Colonic mucosa (tissue), 4 donors: ENCODE measurements around the gene JPH3. TPM values are rescaled to one million over a fixed set of nuclear protein-coding genes. Genes with fewer than 3 reads are reported as not detected.
A peak's percentile ranks its signal among the peaks of the same experiment; 100 is the strongest.

Experiments used
- DNase-seq: peaks from one replicate; pipeline ENCODE4 v3.0.0-alpha.2; 2020
- H3K27ac ChIP-seq: fragments of 200-600 bp; one replicate; pipeline ENCODE4 v1.8.0; 2021
- H3K27me3 ChIP-seq: fragments of 200-600 bp; one replicate; pipeline ENCODE4 v1.8.0; 2021
- H3K36me3 ChIP-seq: fragments of 200-600 bp; one replicate; pipeline ENCODE4 v1.8.0; 2021
- H3K4me1 ChIP-seq: fragments of 200-600 bp; one replicate; pipeline ENCODE4 v1.8.0; 2021; ENCODE audit warnings: mild to moderate bottlenecking
- H3K4me3 ChIP-seq: fragments of 200-600 bp; one replicate; pipeline ENCODE4 v1.8.0; 2021
- H3K9ac ChIP-seq, 2 donors: one replicate each; pipeline ENCODE4 v1.7.0; 2013; ENCODE audit warnings: control low read depth in 2 of 2, low read depth in 2 of 2, low read length in 2 of 2
- H3K9me3 ChIP-seq: fragments of 200-600 bp; one replicate; pipeline ENCODE4 v1.8.0; 2021
- intact Hi-C: fragments of 100-400 bp; cut with DNase I; formaldehyde crosslinking; loops from one replicate; pipeline ENCODE4 v1.14.1; 2022
- total RNA-seq, 2 donors: library from RNA; stranded (reverse); fragmentation: NEBNext Ultra II Directional in 1 of 2; extraction: Animal tissue kit (Norgen Biotek cat#: 25700) in 1 of 2; gene quantifications; one replicate each; pipeline ENCODE4 v1.2.1, GENCODE V29; 2021
- TF ChIP-seq, protein P1 (sequence below): fragments of 200-600 bp; IDR thresholded peaks from one replicate; pipeline ENCODE4 v1.8.0; 2022; ENCODE audit warnings: antibody characterized with exemption, mild to moderate bottlenecking
- donor health status: healthy.
- donor health status: DM: no; HTN: no; CAD: no.
- donor health status: DM: no; HTN: no; CAD: no.

The JPH3 gene
- under 1 TPM; 0.15 to 0.42 TPM for total RNA-seq

DNA sequence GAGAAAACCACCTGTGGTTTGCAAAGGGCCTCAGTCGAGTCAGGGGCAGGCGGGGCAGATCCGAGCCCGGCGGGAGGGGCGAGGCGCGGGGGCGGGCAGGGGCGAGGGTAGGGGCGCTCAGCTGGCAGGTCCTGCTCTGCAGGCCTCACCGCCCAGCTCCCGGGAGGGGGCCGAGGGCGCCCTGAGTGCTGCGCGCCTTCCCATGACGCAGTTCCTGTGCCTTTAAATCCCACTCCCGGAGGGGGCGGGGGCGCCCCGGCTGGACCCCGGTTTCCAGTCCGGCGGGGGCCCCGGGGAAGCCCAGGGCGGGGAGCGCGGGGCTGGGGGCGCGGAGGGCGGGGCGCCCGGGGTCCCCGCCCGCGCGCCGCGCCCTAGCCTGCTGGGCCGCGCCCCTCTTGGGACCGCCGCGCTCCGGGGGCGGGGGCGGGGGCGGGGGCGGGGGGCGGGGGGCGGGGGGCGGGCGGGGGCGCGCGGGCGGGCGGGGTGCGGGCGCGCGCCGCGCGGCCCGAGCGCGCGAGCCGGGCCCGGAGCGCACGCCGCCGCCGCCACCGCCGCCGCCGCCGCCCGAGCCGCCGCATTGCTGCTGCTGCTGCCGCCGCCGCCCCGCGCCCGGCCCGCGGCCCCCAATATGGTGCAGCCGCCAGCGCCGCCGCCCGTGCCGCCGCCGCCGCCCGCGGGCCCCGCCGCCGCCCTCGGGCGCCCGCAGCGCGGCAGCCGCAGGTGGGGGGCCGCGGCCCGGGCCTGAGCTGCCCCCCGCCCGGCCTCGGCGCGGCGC is at the start of gene JPH3:
Gene JPH3 (plus strand): TSS at position 508 of the 775 bp plus-strand sequence. CDS start 639 bp downstream, outside the sequence.
- Histone ChIP-seq H3K27me3 (peaks cover 36% of the 10 kb centered on the region), H3K27ac (no peak within 1 kb of the TSS), H3K9me3 (no peaks in the 10 kb centered on the region), H3K9ac (no peak within 1 kb of the TSS), H3K4me3 (no peak within 1 kb of the TSS), H3K36me3 (no peaks in the 10 kb centered on the region), H3K4me1 (no peaks in the 10 kb centered on the region)
- TF ChIP-seq, protein P1, sequence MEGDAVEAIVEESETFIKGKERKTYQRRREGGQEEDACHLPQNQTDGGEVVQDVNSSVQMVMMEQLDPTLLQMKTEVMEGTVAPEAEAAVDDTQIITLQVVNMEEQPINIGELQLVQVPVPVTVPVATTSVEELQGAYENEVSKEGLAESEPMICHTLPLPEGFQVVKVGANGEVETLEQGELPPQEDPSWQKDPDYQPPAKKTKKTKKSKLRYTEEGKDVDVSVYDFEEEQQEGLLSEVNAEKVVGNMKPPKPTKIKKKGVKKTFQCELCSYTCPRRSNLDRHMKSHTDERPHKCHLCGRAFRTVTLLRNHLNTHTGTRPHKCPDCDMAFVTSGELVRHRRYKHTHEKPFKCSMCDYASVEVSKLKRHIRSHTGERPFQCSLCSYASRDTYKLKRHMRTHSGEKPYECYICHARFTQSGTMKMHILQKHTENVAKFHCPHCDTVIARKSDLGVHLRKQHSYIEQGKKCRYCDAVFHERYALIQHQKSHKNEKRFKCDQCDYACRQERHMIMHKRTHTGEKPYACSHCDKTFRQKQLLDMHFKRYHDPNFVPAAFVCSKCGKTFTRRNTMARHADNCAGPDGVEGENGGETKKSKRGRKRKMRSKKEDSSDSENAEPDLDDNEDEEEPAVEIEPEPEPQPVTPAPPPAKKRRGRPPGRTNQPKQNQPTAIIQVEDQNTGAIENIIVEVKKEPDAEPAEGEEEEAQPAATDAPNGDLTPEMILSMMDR: no peak
- intact Hi-C loops: no loop called here
- DNase-seq: no peak

DNA sequence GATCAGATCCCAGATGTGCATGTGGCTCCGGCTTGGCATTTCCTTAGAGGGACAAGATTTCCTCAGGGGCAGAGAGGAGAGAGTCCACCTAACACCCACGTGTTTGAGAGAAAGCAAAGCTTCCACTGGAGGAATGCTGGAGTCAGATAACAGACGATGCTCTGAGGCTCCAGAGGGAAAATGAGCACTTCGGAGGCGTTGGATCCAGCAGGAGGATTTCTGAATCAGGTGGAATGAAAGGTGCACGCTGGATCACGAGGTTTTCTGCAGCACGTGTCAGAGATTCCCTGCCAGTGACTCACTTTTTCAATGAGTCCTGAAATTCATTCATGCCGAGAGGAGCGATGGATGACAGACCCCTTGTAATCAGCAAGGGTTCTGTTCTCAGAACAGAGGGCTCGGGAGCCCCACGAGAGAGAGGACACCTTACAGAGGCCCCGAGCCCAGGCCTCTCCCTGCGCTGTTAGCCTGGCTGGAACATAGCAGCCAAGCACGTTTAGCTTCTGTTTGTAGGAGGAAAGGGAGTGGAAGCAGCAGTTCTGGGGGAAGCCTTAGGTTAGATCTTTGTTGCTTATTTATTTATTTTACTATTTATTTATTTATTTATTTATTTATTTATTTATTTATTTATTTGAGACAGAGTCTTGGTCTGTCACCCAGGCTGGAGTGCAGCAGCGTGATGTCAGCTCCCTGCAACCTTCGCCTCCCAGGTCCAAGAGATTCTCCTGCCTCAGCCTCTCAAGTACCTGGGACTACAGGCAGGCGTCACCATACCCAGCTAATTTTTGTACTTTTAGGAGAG is 49.3 kb upstream of the JPH3 start:
- H3K36me3 ChIP-seq: no peaks in the 10 kb centered on the region
- H3K27ac ChIP-seq: no peak overlapping the region
- no peak overlapping the region for H3K4me3 ChIP-seq
- TF ChIP-seq, protein P1: no peak
- no peaks in the 10 kb centered on the region for H3K9me3 ChIP-seq
- intact Hi-C loops: no loop called here
- DNase-seq: no peak
- H3K27me3 ChIP-seq: no peaks in the 10 kb centered on the region
- H3K4me1 ChIP-seq: no peaks in the 10 kb centered on the region
- H3K9ac ChIP-seq: no peak overlapping the region

DNA sequence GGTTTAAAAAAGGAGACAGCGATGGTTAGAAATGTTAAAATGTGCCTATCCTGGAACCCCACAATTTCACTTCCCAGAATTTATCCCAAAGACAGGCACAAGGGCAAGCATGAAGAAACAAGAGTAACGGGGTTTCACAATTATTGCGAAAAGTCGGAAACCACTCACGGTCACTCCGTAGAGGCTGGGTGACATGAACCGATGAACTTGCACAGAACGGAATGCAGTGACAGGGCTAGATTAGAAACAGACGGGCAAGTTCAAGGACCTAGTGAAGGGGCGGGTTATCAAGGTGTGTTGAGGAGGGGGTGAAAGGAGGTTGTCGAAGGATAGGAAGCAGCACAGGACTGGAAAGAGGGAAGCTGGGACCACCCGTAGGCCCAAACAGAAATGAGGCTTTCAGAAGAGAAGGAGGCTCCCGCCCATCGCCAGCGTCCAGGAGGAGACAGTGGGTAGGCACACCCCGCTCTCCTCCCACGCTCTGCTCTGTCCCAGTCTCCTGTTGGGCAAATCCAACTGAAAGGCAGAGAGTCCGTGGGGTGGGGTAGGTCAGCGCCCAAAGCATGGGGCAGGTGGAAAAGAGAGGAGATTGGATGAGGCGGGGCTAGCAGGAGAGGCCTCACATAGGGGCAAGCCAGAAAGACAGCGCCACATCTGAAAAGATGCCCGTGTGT is 47.4 kb upstream of the JPH3 start:
- no peak overlapping the region for H3K27ac ChIP-seq
- DNase-seq: no peak
- no peaks in the 10 kb centered on the region for H3K4me1 ChIP-seq
- H3K36me3 ChIP-seq: no peaks in the 10 kb centered on the region
- H3K9ac ChIP-seq: no peak overlapping the region
- no peak overlapping the region for H3K4me3 ChIP-seq
- no peaks in the 10 kb centered on the region for H3K27me3 ChIP-seq
- intact Hi-C loops: no loop called here
- no peaks in the 10 kb centered on the region for H3K9me3 ChIP-seq
- TF ChIP-seq, protein P1: no peak

DNA sequence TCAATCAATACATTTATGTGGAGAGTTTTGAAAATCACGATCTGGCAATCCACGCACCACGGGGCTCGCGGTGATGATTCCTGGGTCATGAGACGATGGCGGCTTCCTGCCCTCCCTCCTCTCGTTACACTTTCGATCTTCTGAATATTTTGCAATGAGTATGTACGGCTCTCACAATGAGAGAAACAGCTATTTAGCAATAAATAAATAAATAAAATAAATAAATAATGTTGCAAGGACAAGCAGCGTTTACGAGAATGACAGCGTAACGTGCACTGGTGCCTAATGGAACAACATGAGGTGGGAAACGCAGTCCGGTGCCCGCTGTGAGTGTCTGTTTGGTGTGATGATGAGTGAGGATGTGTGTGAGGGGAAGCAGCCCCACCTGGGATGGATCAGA is 46.7 kb upstream of the JPH3 start:
- intact Hi-C loops: no loop called here
- Histone ChIP-seq H3K4me1 (no peaks in the 10 kb centered on the region), H3K4me3 (no peak overlapping the region), H3K9me3 (no peaks in the 10 kb centered on the region), H3K27ac (no peak overlapping the region), H3K9ac (no peak overlapping the region), H3K27me3 (no peaks in the 10 kb centered on the region), H3K36me3 (no peaks in the 10 kb centered on the region)
- DNase-seq: no peak
- TF ChIP-seq, protein P1: no peak

DNA sequence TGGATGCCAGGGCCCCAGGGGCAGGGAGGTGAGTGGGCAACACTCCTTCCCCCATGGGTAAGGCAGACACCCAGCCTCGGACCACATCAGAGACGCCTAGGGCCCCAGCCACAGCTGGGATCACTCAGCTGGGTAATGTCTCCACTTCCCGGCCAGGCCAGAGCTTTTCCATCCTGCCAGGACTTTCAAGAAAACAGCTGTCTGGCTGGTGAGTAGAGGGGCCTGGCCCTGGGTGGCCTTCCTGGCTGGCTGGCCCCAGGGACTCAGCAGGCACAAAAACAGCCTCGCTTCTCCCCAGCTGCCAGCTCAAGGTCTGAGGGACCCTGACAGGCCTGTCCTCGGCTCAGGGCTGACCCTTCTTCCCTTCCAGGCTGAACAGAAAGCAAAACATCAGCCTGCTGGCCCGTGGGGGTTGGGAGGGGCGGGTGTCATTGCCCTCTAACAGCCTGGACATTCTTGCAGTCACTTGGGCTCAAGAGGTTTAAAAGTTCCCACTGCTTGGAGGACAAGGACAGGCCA is 45.3 kb upstream of the JPH3 start:
- no peaks in the 10 kb centered on the region for H3K9me3 ChIP-seq
- no peaks in the 10 kb centered on the region for H3K4me1 ChIP-seq
- no peak overlapping the region for H3K4me3 ChIP-seq
- H3K27ac ChIP-seq: peak overlapping the region; percentile 43
- peak; percentile 30 for DNase-seq
- H3K27me3 ChIP-seq: no peaks in the 10 kb centered on the region
- TF ChIP-seq, protein P1: no peak
- peak overlapping the region in 1 of 2 donors; percentile 41 for H3K9ac ChIP-seq
- intact Hi-C loops: no loop called here
- H3K36me3 ChIP-seq: no peaks in the 10 kb centered on the region
